Measurements from ENCODE around the gene RNF169. TPM values are rescaled to one million over a fixed set of nuclear protein-coding genes. Genes with fewer than 3 reads are reported as not detected.

Gene RNF169
- total RNA-seq (10 to 100 TPM; 14.0 to 15.9 (median 14.8) TPM), polyA plus RNA-seq (1 to 10 TPM; 3.9 to 5.8 (median 5.1) TPM)
- long read RNA-seq, donor 1, full-length matches to known transcripts = 1 of 2 reads
- long read RNA-seq, donor 1, partial matches to known transcripts = 0 of 2 reads
- long read RNA-seq, donor 1, other reads (novel, unspliced or antisense) = 1 of 2 reads
- long read RNA-seq, donor 2, full-length matches to known transcripts = 2 of 8 reads
- long read RNA-seq, donor 2, partial matches to known transcripts = 1 of 8 reads
- long read RNA-seq, donor 2, other reads (novel, unspliced or antisense) = 5 of 8 reads

GRCh38 chr11:74748211-74749126 is at the start of gene RNF169:
Gene RNF169 (plus strand): TSS chr11:74748849. CDS start chr11:74748881, 32 bp downstream.
- no peaks in the 10 kb centered on the region for H3K27me3 ChIP-seq (ENCODE audit: insufficient read depth in 3 of 3, low read length in 2 of 3)

GRCh38 chr11:74699615-74700396 is 48.8 kb upstream of the RNF169 start:
- DNase-seq (no peak), ATAC-seq (no peak)
- Histone ChIP-seq H3K36me3 (ENCODE audit: insufficient read depth in 1 of 2, low read depth in 1 of 2) (no peaks in the 10 kb centered on the region), H3K9me3 (no peaks in the 10 kb centered on the region), H3K4me1 (peaks cover 18% of the 10 kb centered on the region), H3K27me3 (ENCODE audit: insufficient read depth in 3 of 3, low read length in 2 of 3) (no peaks in the 10 kb centered on the region), H3K27ac (no peak overlapping the region), H3K4me3 (no peak overlapping the region)
- 76 to 85% (median 80%) methylated on average over 9 of the region's 9 CpGs for WGBS, 3 donors
- no peak for TF ChIP-seq CTCF (IDR thresholded peaks at IDR 0.05)
- intact Hi-C loops (cut with DNase I) = no loop called here

More at GRCh38 chr11:74748211-74749126, at the start of gene RNF169:
- no peaks in the 10 kb centered on the region for H3K36me3 ChIP-seq (ENCODE audit: insufficient read depth in 1 of 2, low read depth in 1 of 2)
- intact Hi-C loops (cut with DNase I) = no loop called here
- peak within 1 kb of the TSS; percentile 98 for H3K4me3 ChIP-seq
- H3K27ac ChIP-seq = peak within 1 kb of the TSS; percentile 96
- no peaks in the 10 kb centered on the region for H3K9me3 ChIP-seq
- H3K4me1 ChIP-seq = peaks cover 18% of the 10 kb centered on the region
- WGBS, 3 donors = 0 to 1% (median 1%) methylated on average over 34 to 47 of the region's 47 CpGs
- DNase-seq (peak; percentile 92 to 96), ATAC-seq (peak; percentile 99 to 100 (median 100))
- no peak for TF ChIP-seq CTCF (IDR thresholded peaks at IDR 0.05)

- ATAC-seq (no peak), DNase-seq (no peak)
- H3K4me3 ChIP-seq = no peak overlapping the region
- no peak for TF ChIP-seq CTCF (IDR thresholded peaks at IDR 0.05)
- H3K27me3 ChIP-seq (ENCODE audit: insufficient read depth in 3 of 3, low read length in 2 of 3) = no peaks in the 10 kb centered on the region
- H3K36me3 ChIP-seq (ENCODE audit: insufficient read depth in 1 of 2, low read depth in 1 of 2) = no peaks in the 10 kb centered on the region
- no peaks in the 10 kb centered on the region for H3K9me3 ChIP-seq
- peaks cover 11% of the 10 kb centered on the region for H3K4me1 ChIP-seq
- 53 to 76% (median 59%) methylated on average over 8 of the region's 8 CpGs for WGBS, 3 donors
- no peak overlapping the region for H3K27ac ChIP-seq
- intact Hi-C loops (cut with DNase I) = no loop called here
Measured at GRCh38 chr11:74701351-74701750, 47.3 kb upstream of the RNF169 start.

- intact Hi-C loops (cut with DNase I) = loop anchor here in 1 of 2 donors (1.0 kb wide), 1 partner anchor 24 kb away; no protein-coding TSS in a partner anchor
Measured at GRCh38 chr11:74702383-74703007, 46.2 kb upstream of the RNF169 start.

More at GRCh38 chr11:74702383-74703007, 46.2 kb upstream of the RNF169 start:
- Histone ChIP-seq H3K36me3 (ENCODE audit: insufficient read depth in 1 of 2, low read depth in 1 of 2) (no peaks in the 10 kb centered on the region), H3K4me1 (peaks cover 5% of the 10 kb centered on the region), H3K9me3 (no peaks in the 10 kb centered on the region), H3K27ac (no peak overlapping the region), H3K4me3 (no peak overlapping the region), H3K27me3 (ENCODE audit: insufficient read depth in 3 of 3, low read length in 2 of 3) (no peaks in the 10 kb centered on the region)
- DNase-seq = peak; percentile 60 to 79
- 45 to 52% (median 46%) methylated on average over 15 of the region's 15 CpGs for WGBS, 3 donors
- peak; percentile 74 to 90 (median 84) for ATAC-seq
- TF ChIP-seq CTCF (IDR thresholded peaks at IDR 0.05) = peak; percentile 90
